ENCODE data around the gene CLTC.
A peak's percentile ranks its signal among the peaks of the same experiment; 100 is the strongest.

The CLTC gene

GRCh38 chr17:59684967-59685366 is 65.3 kb downstream of the CLTC start:
- DNase-seq = no peak

- DNase-seq = no peak
Measured at GRCh38 chr17:59688008-59688407, 68.3 kb downstream of the CLTC start.

DNA sequence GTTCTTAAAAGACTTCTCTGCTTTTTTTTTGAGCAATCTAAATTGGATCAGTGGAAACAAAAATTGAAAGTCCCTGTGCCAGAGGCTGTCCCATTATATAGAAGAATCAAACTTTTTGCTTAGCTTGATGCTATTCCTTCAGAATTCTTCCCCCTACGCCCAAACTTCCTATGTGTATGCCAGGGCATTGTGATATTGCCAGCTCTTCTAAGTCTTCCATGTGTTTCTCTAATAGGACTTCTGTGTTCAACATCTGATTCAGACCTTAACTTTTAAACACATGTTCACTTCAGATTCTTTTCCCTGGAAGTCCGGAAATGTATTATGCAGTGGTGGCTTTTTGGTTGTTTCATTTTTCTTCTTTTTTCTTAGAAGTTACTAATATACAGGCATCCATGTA is 68.8 kb downstream of the CLTC start:
- DNase-seq = no peak

GRCh38 chr17:59693582-59693981 is 73.9 kb downstream of the CLTC start:
- DNase-seq = no peak

- no peak for DNase-seq
Measured at GRCh38 chr17:59694344-59694743, 74.6 kb downstream of the CLTC start.

- DNase-seq = peak; percentile 20
Measured at GRCh38 chr17:59695945-59696681, 76.4 kb downstream of the CLTC start.

GRCh38 chr17:59696682-59697277 is 77.1 kb downstream of the CLTC start:
- DNase-seq = no peak

DNA sequence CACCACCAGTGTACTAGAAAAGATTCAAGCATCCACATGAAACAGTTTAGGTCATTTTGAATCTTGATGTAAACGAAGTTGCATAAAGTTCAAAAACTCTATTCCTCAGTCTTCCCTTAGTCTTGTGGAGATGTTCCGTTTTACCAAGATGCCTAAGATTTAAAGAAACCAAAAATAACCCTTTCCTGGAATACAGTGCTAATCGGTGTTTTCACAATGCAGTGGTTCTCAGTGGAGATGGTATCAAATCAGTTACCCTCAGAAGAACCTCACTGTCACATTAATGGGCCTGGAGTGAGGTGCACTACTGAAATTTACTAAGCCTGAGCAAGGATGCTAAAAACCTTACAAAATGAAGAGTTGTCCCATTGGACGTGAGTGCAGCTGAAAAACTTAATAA is 78.4 kb downstream of the CLTC start:
- DNase-seq = no peak

- DNase-seq = no peak
Measured at GRCh38 chr17:59699218-59699617, 79.5 kb downstream of the CLTC start.

DNA sequence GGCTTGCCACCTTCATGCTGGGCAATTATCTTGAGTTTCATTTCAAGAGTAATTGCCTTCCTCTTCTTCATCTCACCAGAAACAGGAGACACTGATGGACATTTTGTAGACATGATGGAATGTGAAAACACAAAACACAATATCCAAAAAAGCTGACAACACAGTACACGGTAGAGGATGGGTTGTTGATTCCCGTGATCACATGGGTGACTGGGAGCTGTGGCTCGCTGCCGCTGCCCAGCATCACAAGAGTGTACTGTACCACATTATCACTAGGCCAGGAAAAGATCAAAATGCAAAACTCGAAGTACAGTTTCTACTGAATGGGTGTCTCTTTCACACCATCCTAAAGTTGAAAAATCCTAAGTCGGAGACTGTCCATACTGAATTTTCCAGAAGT is 80.1 kb downstream of the CLTC start:
- no peak for DNase-seq

DNA sequence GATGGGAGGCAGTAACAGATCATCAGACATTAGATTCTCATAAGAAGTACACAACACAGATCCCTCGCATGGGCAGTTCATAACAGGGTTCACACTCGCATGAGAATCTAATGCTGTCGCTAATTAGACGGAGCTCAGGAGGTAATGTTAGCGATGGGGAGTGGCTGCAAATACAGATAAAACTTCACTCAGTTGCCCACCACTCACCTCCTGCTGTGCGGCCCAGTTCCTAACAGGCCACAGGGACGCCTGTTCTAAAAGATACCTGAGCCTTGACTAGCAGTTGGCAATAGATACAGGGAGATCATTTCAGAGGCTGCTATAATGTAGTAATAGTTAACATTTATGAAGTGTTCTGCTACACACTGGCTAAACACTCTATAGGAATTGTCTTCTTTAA is 82.6 kb downstream of the CLTC start:
- no peak for DNase-seq

DNA sequence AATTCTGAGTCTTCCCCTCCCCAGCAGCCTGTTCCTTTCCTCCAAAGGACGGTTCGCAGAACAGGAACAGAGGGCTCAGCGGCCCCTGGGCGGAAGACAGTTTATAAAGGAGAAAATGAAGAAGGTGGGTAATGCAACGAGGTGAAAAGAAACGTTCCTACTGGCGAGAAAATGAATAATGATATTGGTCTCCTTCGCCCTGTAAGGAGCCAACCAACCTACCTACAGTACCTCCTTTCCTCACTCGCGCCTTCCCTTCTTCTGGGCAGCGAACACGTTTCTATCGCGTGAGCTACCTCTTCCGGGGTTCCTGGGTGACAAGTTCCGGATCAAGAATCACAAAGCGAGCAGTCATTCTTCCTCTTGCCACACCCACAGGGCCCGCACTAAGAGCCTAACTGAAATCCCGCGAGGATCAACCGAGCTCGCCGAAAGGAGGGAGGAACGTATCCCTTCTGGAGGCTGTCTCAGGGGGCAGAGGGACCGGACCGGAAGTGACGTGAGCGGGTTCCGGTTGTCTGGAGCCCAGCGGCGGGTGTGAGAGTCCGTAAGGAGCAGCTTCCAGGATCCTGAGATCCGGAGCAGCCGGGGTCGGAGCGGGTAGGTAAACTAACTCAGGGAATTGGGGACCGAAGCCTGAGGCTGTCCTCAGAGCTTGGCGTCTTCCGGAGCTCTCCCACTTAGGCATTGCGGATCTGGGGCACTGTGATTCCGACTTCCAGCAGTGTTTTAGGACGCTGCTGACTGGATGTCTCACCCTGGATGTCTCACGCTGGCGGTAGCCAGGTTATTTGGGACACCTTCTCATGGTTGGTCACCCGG is 87.7 kb downstream of the CLTC start, which contains the start of the genes PTRH2 and VMP1:
Gene PTRH2 (minus strand): TSS at position 282 of the 822 bp plus-strand sequence. CDS start 9,452 bp downstream, outside the sequence.
Gene VMP1 (plus strand): TSS at position 506 of the 822 bp plus-strand sequence. CDS start 23,793 bp downstream, outside the sequence.
- peak; percentile 100 for DNase-seq

GRCh38 chr17:59707971-59708430 is 88.3 kb downstream of the CLTC start:
- no peak for DNase-seq

GRCh38 chr17:59711936-59712335 is 92.2 kb downstream of the CLTC start:
- no peak for DNase-seq

- no peak for DNase-seq
Measured at GRCh38 chr17:59712862-59713261, 93.2 kb downstream of the CLTC start.

DNA sequence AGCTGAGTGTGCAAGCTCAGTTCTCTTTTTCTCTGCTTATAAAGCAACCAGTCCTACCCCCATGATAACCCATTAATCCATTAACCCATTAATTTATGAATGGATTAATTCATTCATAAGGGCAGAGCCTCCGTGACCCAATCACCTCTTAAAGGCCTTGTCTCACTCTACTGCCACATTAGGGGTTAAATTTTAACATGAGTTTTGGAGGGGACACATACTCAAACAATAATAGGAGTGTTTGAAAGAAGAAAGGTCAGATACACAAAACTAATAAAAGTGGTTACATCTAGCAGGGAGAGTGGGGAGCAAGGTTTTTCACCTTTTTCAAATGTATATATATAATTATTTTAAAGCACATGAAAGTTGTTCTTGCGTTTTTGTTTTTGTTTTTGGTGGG is 94.6 kb downstream of the CLTC start:
- no peak for DNase-seq

GRCh38 chr17:59716427-59716826 is 96.7 kb downstream of the CLTC start:
- DNase-seq = no peak

- no peak for DNase-seq
Measured at GRCh38 chr17:59719526-59719925, 99.8 kb downstream of the CLTC start.

- no peak for DNase-seq
Measured at GRCh38 chr17:59722623-59723022, 102.9 kb downstream of the CLTC start.

DNA sequence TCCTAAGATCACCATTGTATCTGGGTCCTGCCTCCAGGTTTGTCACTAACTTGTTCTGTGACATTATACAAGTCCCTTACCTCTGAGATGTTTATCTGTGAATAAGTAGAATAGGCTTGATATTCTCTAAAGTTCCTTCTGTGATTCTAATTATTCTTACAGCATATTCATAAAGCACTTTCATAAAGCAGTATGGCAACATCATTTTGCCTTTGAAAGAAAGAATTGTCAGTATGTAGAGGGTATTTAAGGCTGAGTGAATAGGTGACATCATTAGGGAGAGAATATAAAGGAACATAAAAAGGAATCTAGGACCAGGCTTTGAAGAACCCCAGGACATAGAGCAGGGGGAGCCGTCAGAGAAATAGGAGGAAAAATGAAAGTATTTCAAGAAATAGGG is 103.3 kb downstream of the CLTC start:
- no peak for DNase-seq

DNA sequence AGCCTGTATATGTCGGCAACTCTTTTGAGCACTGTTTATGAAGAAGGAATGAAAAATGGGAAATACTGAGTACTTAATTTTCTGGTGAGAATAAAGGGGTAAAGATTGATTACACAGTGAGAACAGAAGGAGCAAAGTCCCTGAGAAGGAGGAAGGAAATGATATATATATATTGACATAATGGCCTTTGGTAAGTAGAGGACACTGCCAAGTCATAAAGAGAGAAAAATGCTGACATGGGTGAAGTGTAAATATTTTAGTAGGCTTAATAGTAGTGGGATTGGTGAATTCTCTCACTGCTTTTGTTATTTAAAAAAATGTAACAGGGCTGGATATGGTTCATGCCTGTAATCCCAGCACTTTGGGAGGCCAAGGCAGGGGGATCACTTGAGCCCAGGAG is 103.9 kb downstream of the CLTC start:
- DNase-seq = no peak

- no peak for DNase-seq
Measured at GRCh38 chr17:59725691-59726090, 106.0 kb downstream of the CLTC start.

DNA sequence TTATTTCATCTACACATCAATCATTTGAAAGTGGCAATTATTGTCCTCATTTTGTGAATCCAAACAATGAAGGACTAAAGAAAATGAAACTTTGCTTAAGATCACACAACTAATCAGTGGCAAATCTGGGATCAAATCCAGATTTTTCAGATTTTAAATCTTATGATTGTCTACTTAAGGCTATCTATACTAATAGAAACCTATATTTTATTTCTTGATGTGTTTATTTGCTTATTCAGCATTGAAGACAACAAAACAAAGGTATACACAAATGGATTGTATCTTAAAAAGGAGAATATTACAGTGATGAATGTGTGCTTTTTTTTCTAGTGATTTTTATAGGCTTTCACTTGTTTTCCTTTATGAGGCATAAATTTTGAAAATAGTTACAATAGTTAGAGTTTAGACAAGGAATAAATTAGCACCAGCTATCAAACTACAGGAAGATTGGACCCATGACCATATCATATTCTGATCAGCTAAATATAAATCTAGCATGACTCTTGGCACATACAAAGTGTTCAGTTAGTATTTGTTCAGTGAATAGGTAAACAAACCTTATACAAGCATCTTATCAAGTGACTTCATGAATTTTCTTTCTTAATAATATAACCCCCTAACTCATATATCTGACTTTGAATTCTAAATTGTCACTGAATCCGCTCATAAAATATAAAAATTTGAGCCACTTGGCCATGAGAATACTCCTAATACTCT is 108.3 kb downstream of the CLTC start:
- DNase-seq = no peak

Data from NCI-H1436 (cell line).